ENCODE data around the gene AP1M2. TPM values are rescaled to one million over a fixed set of nuclear protein-coding genes. Genes with fewer than 3 reads are reported as not detected.

Gene AP1M2
- total and polyA plus RNA-seq, 10 donors, result 0.09 to 2.1 (median 0.80) TPM; not detected in 1

DNA sequence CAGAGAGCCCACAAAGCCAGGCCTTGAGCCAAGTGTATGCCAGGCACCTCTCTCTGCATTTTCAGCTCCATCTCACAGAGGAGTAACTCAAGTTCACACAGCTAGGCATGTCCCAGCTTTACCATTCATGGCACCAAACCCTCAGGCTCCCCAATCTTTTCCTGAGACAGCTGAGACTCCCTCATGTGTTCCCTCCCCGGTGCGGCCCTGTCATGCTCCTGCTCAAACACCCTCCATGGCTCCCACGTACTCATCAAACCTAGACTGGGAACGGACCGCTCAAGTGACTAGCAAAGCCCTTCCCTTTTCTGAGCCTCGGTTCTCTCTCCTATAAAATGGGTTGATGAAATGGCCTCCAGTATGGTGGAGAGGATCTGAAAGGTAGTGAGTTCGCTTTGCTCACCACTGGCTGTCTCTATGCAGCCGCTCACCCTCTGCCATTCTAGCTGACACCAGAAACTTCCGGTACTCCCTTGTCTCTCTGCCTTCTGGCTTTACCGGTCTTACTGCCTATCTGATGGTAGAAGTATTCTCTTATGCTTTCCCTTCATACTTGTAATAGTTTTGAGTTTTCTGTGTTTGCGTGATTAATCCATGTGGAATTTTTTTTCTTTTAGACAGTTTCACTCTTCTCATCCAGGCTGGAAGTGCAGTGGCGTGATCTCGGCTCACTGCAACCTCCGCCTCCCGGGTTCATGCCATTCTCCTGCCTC, 30.5 kb upstream of the AP1M2 start:
- 78 to 92% (median 87%) methylated on average over 15 of the region's 15 CpGs for WGBS, 5 donors
- TF ChIP-seq POLR2A (IDR thresholded peaks at IDR 0.05) (no peak), POLR2AphosphoS5 (IDR thresholded peaks at IDR 0.05) (no peak)
- TF ChIP-seq, protein P1, sequence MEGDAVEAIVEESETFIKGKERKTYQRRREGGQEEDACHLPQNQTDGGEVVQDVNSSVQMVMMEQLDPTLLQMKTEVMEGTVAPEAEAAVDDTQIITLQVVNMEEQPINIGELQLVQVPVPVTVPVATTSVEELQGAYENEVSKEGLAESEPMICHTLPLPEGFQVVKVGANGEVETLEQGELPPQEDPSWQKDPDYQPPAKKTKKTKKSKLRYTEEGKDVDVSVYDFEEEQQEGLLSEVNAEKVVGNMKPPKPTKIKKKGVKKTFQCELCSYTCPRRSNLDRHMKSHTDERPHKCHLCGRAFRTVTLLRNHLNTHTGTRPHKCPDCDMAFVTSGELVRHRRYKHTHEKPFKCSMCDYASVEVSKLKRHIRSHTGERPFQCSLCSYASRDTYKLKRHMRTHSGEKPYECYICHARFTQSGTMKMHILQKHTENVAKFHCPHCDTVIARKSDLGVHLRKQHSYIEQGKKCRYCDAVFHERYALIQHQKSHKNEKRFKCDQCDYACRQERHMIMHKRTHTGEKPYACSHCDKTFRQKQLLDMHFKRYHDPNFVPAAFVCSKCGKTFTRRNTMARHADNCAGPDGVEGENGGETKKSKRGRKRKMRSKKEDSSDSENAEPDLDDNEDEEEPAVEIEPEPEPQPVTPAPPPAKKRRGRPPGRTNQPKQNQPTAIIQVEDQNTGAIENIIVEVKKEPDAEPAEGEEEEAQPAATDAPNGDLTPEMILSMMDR (IDR thresholded peaks at IDR 0.05 in 8 of 11, conservative IDR thresholded peaks at IDR 0.05 in 3 of 11), result no peak
- Histone ChIP-seq H3K27ac (peak overlapping the region in 7 of 8 donors; percentile 35 to 79 (median 68)), H3K36me3 (peaks cover 0 to 95% (median 23%) of the 10 kb centered on the region in 6 donors), H3K27me3 (replicated peaks in 1 of 7) (no peaks in the 10 kb centered on the region), H3K4me1 (peaks cover 18 to 100% (median 67%) of the 10 kb centered on the region in 6 donors), H3K9me3 (no peaks in the 10 kb centered on the region), H3K4me3 (no peak overlapping the region)
- no peak for DNase-seq
- intact Hi-C loops (cut with DNase I; ENCODE audit: low total_unique reads), result no loop called here

DNA sequence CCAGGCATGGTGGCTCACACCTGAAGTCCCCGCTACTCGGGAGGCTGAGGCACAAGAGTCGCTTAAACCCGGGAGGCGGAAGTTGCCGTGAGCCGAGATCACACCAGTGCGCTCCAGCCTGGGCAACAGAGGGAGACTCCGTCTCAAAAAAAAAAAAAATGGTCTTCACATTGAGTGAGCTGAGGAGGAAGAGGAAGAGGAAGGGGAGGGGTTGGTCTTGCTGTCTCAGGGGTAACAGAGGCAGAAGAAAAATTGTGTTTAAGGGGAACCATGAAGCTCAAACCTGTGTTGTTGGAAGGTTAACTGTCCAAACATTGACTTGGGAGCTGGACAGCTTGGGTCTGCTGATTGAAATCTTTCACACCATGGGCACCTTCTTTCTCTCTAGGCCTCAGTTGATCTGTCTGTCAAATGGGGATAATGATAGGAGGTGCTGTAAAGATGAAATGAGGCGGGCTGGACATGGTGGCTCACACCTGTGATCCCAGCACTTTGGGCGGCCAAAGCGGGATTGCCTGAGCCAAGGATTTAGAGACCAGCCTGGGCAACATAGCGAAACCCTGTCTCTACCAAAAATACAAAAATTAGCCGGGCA, 28.4 kb upstream of the AP1M2 start:
- Histone ChIP-seq H3K36me3 (peaks cover 0 to 90% (median 17%) of the 10 kb centered on the region in 6 donors), H3K4me3 (peak overlapping the region in 1 of 8 donors; percentile 31), H3K27ac (peak overlapping the region; percentile 48 to 79 (median 68)), H3K9me3 (no peaks in the 10 kb centered on the region), H3K27me3 (replicated peaks in 1 of 7) (no peaks in the 10 kb centered on the region), H3K4me1 (peaks cover 30 to 100% (median 79%) of the 10 kb centered on the region in 6 donors)
- no peak for DNase-seq
- TF ChIP-seq POLR2A (IDR thresholded peaks at IDR 0.05), result no peak
- TF ChIP-seq POLR2AphosphoS5 (IDR thresholded peaks at IDR 0.05), result peak; percentile 43 to 49 (median 48)
- 64 to 87% (median 74%) methylated on average over 14 of the region's 14 CpGs for WGBS, 5 donors
- intact Hi-C loops (cut with DNase I; ENCODE audit: low total_unique reads), result no loop called here

DNA sequence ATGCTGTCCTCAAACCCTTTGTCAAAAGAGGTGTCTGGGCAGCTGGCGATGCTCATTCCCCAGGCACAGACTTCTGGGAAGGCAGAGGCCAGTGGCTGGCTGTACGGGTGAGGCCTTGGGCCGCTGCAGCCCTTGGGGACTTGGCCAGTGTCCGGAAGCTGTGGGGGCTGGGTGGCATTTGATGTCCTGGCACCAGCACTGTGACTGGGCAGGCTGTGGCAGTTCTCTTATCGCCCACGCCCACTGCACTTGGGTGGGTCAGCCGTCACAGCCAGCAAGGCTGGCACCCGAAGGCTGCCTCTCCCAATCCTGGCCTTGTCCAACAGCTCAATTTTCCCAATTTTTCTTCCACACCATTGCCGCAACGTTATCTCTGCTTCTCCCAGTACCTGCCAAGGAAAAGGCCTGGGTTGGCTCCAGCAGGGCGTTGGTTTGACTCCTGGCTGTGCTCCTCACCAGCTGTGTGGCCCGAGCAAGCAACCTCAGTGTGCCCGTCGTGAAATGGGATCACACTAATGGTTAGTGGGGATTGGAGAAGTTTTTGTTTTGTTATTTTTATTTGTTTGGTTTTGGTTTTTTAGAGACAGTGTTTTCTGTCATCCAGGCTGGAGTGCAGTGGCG, 25.5 kb upstream of the AP1M2 start:
- TF ChIP-seq POLR2A (IDR thresholded peaks at IDR 0.05) (no peak), POLR2AphosphoS5 (IDR thresholded peaks at IDR 0.05) (peak; percentile 69 to 87 (median 84))
- intact Hi-C loops (cut with DNase I; ENCODE audit: low total_unique reads), result no loop called here
- Histone ChIP-seq H3K4me1 (peaks cover 49 to 100% (median 93%) of the 10 kb centered on the region in 6 donors), H3K4me3 (no peak overlapping the region), H3K27me3 (replicated peaks in 1 of 7) (no peaks in the 10 kb centered on the region), H3K9me3 (no peaks in the 10 kb centered on the region), H3K27ac (peak overlapping the region; percentile 15 to 79 (median 68)), H3K36me3 (peaks cover 0 to 69% (median 9%) of the 10 kb centered on the region in 6 donors)
- 69 to 81% (median 79%) methylated on average over 15 of the region's 15 CpGs for WGBS, 5 donors
- peak; percentile 89 for DNase-seq

GRCh38 chr19:10611907-10612306, 24.8 kb upstream of the AP1M2 start:
- no peak for DNase-seq
- peaks cover 0 to 69% (median 7%) of the 10 kb centered on the region in 6 donors for H3K36me3 ChIP-seq
- 78 to 87% (median 84%) methylated on average over 5 of the region's 5 CpGs for WGBS, 5 donors
- TF ChIP-seq POLR2AphosphoS5 (IDR thresholded peaks at IDR 0.05) (no peak), POLR2A (IDR thresholded peaks at IDR 0.05) (no peak)
- TF ChIP-seq, protein P1 (IDR thresholded peaks at IDR 0.05 in 8 of 11, conservative IDR thresholded peaks at IDR 0.05 in 3 of 11), result no peak
- intact Hi-C loops (cut with DNase I; ENCODE audit: low total_unique reads), result no loop called here
- peak overlapping the region; percentile 13 to 79 (median 68) for H3K27ac ChIP-seq
- no peak overlapping the region for H3K4me3 ChIP-seq
- peaks cover 49 to 100% (median 91%) of the 10 kb centered on the region in 6 donors for H3K4me1 ChIP-seq
- H3K27me3 ChIP-seq (replicated peaks in 1 of 7), result no peaks in the 10 kb centered on the region
- H3K9me3 ChIP-seq, result no peaks in the 10 kb centered on the region
